ENCODE results near the gene TRPT1. TPM values are rescaled to one million over a fixed set of nuclear protein-coding genes. Genes with fewer than 3 reads are reported as not detected.

Gene TRPT1
- total RNA-seq, 2 experiments from 2014 or later = 28.7 to 30.5 TPM

GRCh38 chr11:64249038-64249437 is 23.1 kb upstream of the TRPT1 start:
- CTCF ChIA-PET = interaction anchor here (1.1 to 5.0 kb wide), 6 partner anchors 8 to 54 kb away, joined by 7 to 61 read pairs (median 20); partner anchors contain the start of genes CATSPERZ, ESRRA, FERMT3 and FKBP2
- POLR2A ChIA-PET = interaction anchor here (0.6 to 1.3 kb wide), 2 partner anchors 56 to 63 kb away, joined by 3 to 4 read pairs; partner anchors contain the start of gene STIP1

GRCh38 chr11:64248578-64248977 is 22.6 kb upstream of the TRPT1 start:
- ChIA-PET POLR2A (interaction anchor here (1.3 kb wide), 1 partner anchor 63 kb away, joined by 4 read pairs; the partner anchor contains the start of gene STIP1), CTCF (interaction anchor here (1.4 to 5.0 kb wide), 3 partner anchors 9 to 55 kb away, joined by 7 to 61 read pairs (median 39); partner anchors contain the start of genes CATSPERZ and ESRRA)

GRCh38 chr11:64247729-64248531 is 21.9 kb upstream of the TRPT1 start:
- ChIA-PET POLR2A (interaction anchor here (1.1 to 1.9 kb wide), 2 partner anchors 56 to 62 kb away, joined by 3 to 8 read pairs; partner anchors contain the start of genes ESRRA and STIP1), CTCF (interaction anchor here (2.5 to 5.0 kb wide), 4 partner anchors 21 to 55 kb away, joined by 10 to 61 read pairs (median 28); partner anchors contain the start of genes CATSPERZ and ESRRA)

GRCh38 chr11:64246871-64247728 is 21.1 kb upstream of the TRPT1 start, which contains the start of gene PPP1R14B:
TSS of gene PPP1R14B (minus strand) at chr11:64246943. CDS start at chr11:64246673, 270 bp downstream.
- POLR2A ChIA-PET = interaction anchor here (0.6 to 2.7 kb wide), 7 partner anchors 23 to 93 kb away, joined by 3 to 18 read pairs (median 3); partner anchors contain the start of genes CCDC88B, ESRRA, STIP1 and TRMT112
- CTCF ChIA-PET = interaction anchor here (0.8 to 2.9 kb wide), 7 partner anchors 9 to 54 kb away, joined by 4 to 16 read pairs (median 6); partner anchors contain the start of genes CATSPERZ and FERMT3

- ChIA-PET CTCF (interaction anchor here (0.8 to 2.9 kb wide), 9 partner anchors 9 to 62 kb away, joined by 3 to 16 read pairs (median 5); partner anchors contain the start of genes CATSPERZ and FERMT3), POLR2A (interaction anchor here (0.6 to 2.7 kb wide), 9 partner anchors 24 to 94 kb away, joined by 3 to 18 read pairs (median 6); partner anchors contain the start of genes CCDC88B, ESRRA, FERMT3 and STIP1)
These were observed 20.6 kb upstream of the TRPT1 start for GRCh38 chr11:64246621-64246870.

GRCh38 chr11:64245797-64246620 is 20.0 kb upstream of the TRPT1 start:
- ChIA-PET CTCF (interaction anchor here (0.6 to 2.9 kb wide), 13 partner anchors 10 to 64 kb away, joined by 3 to 16 read pairs (median 4); partner anchors contain the start of genes CATSPERZ and FERMT3), POLR2A (interaction anchor here (0.6 to 2.7 kb wide), 12 partner anchors 13 to 94 kb away, joined by 3 to 18 read pairs (median 6); partner anchors contain the start of genes CCDC88B, ESRRA, FERMT3 and NUDT22)

- CTCF ChIA-PET = interaction anchor here (0.6 to 2.9 kb wide), 10 partner anchors 13 to 64 kb away, joined by 3 to 16 read pairs (median 4); partner anchors contain the start of genes CATSPERZ and FERMT3
- POLR2A ChIA-PET = interaction anchor here (0.6 to 3.0 kb wide), 8 partner anchors 12 to 95 kb away, joined by 3 to 23 read pairs (median 6); partner anchors contain the start of genes CCDC88B, FERMT3, NUDT22 and STIP1
These were observed 19.4 kb upstream of the TRPT1 start for GRCh38 chr11:64245401-64245796.

- ChIA-PET POLR2A (interaction anchor here (1.3 to 3.0 kb wide), 6 partner anchors 12 to 95 kb away, joined by 3 to 23 read pairs (median 8); partner anchors contain the start of genes CCDC88B, FERMT3, NUDT22 and STIP1), CTCF (interaction anchor here (0.6 to 2.9 kb wide), 7 partner anchors 27 to 65 kb away, joined by 3 to 16 read pairs (median 4); partner anchors contain the start of genes CATSPERZ and FERMT3)
These were observed 19.0 kb upstream of the TRPT1 start for GRCh38 chr11:64244966-64245365.

GRCh38 chr11:64244107-64244506 is 18.1 kb upstream of the TRPT1 start:
- POLR2A ChIA-PET = interaction anchor here (0.5 to 3.0 kb wide), 7 partner anchors 11 to 115 kb away, joined by 3 to 23 read pairs (median 4); partner anchors contain the start of genes FERMT3 and RPS6KA4
- CTCF ChIA-PET = interaction anchor here (1.1 to 2.5 kb wide), 3 partner anchors 14 to 60 kb away, joined by 3 to 8 read pairs (median 4); partner anchors contain the start of genes CATSPERZ and DNAJC4

- CTCF ChIA-PET = interaction anchor here (0.7 to 2.5 kb wide), 7 partner anchors 9 to 88 kb away, joined by 3 to 8 read pairs (median 3); partner anchors contain the start of genes CATSPERZ, DNAJC4 and PLCB3
- POLR2A ChIA-PET = interaction anchor here (0.5 to 3.0 kb wide), 6 partner anchors 13 to 116 kb away, joined by 3 to 23 read pairs (median 4); partner anchors contain the start of genes FERMT3 and RPS6KA4
These were observed 17.4 kb upstream of the TRPT1 start for GRCh38 chr11:64243236-64243854.

GRCh38 chr11:64241491-64242374 is 15.7 kb upstream of the TRPT1 start:
- ChIA-PET POLR2A (interaction anchor here (0.6 to 2.5 kb wide), 13 partner anchors 10 to 1341 kb away, joined by 3 to 20 read pairs (median 4); partner anchors contain the start of genes BAD, DPF2, FERMT3 and NUDT22), CTCF (interaction anchor here (0.7 to 1.4 kb wide), 6 partner anchors 8 to 63 kb away, joined by 3 to 7 read pairs (median 4); partner anchors contain the start of gene PLCB3)

GRCh38 chr11:64241241-64241490 is 15.2 kb upstream of the TRPT1 start:
- ChIA-PET POLR2A (interaction anchor here (0.6 to 2.5 kb wide), 12 partner anchors 9 to 1340 kb away, joined by 3 to 20 read pairs (median 4); partner anchors contain the start of genes BAD, DPF2, FERMT3 and NUDT22), CTCF (interaction anchor here (0.7 to 1.1 kb wide), 4 partner anchors 9 to 63 kb away, joined by 3 to 7 read pairs (median 4); no protein-coding TSS in a partner anchor)

- ChIA-PET POLR2A (interaction anchor here (0.6 to 2.5 kb wide), 11 partner anchors 9 to 1340 kb away, joined by 3 to 20 read pairs (median 4); partner anchors contain the start of genes BAD, FERMT3, NUDT22 and TRPT1), CTCF (interaction anchor here (0.7 to 1.1 kb wide), 4 partner anchors 9 to 64 kb away, joined by 3 to 7 read pairs (median 4); no protein-coding TSS in a partner anchor)
These were observed 14.7 kb upstream of the TRPT1 start, which contains the start of gene FKBP2 for GRCh38 chr11:64240435-64241240. TSS of gene FKBP2 (plus strand) at chr11:64241095. CDS start at chr11:64242388, 1,293 bp downstream.

Measured in activated CD8-positive, alpha-beta memory T cell treated with anti-CD3 and anti-CD28 coated beads for 36 hours (primary cell).